NOMO-1 treated with dmso at 0.1 percent for 144 hours (cell line): ENCODE measurements around the gene ANXA1.
A peak's percentile ranks its signal among the peaks of the same experiment; 100 is the strongest.

Experiments used
- DNase-seq: peaks from one replicate; lab custom pipeline; 2025; ENCODE audit not compliant: unreplicated experiment; lab: John Stamatoyannopoulos, UW

ANXA1 gene

GRCh38 chr9:73137914-73138313 is 13.8 kb upstream of the ANXA1 start:
- no peak for DNase-seq

GRCh38 chr9:73138516-73138915 is 13.1 kb upstream of the ANXA1 start:
- no peak for DNase-seq

- DNase-seq, result no peak
Measured at GRCh38 chr9:73141282-73141681, 10.4 kb upstream of the ANXA1 start.

- DNase-seq, result peak; percentile 45
Measured at GRCh38 chr9:73143711-73144328, 7.8 kb upstream of the ANXA1 start.

GRCh38 chr9:73146111-73146815 is 5.4 kb upstream of the ANXA1 start:
- no peak for DNase-seq

GRCh38 chr9:73148447-73148937 is 3.2 kb upstream of the ANXA1 start:
- no peak for DNase-seq

- DNase-seq, result no peak
Measured at GRCh38 chr9:73149371-73150067, 2.1 kb upstream of the ANXA1 start.

GRCh38 chr9:73152543-73152844 is 829 bp downstream of the ANXA1 start:
- no peak for DNase-seq

- DNase-seq, result peak; percentile 26
Measured at GRCh38 chr9:73152953-73153352, 1.3 kb downstream of the ANXA1 start.

- no peak for DNase-seq
Measured at GRCh38 chr9:73153793-73154227, 2.1 kb downstream of the ANXA1 start.

GRCh38 chr9:73154271-73154670 is 2.6 kb downstream of the ANXA1 start:
- no peak for DNase-seq

GRCh38 chr9:73154722-73155121 is 3.1 kb downstream of the ANXA1 start:
- no peak for DNase-seq

GRCh38 chr9:73155377-73155776 is 3.7 kb downstream of the ANXA1 start:
- DNase-seq, result no peak

GRCh38 chr9:73155968-73156864 is 4.6 kb downstream of the ANXA1 start:
- DNase-seq, result peak; percentile 25

- no peak for DNase-seq
Measured at GRCh38 chr9:73156865-73157187, 5.2 kb downstream of the ANXA1 start.

- DNase-seq, result no peak
Measured at GRCh38 chr9:73157811-73158210, 6.1 kb downstream of the ANXA1 start.

- DNase-seq, result no peak
Measured at GRCh38 chr9:73158723-73159122, 7.1 kb downstream of the ANXA1 start.

- DNase-seq, result no peak
Measured at GRCh38 chr9:73160868-73161267, 9.2 kb downstream of the ANXA1 start.

- no peak for DNase-seq
Measured at GRCh38 chr9:73162987-73163768, 11.5 kb downstream of the ANXA1 start.

GRCh38 chr9:73165911-73166310 is 14.2 kb downstream of the ANXA1 start:
- no peak for DNase-seq

GRCh38 chr9:73166468-73166867 is 14.8 kb downstream of the ANXA1 start:
- no peak for DNase-seq
